Activated CD8-positive, alpha-beta T cell treated with anti-CD3 and anti-CD28 coated beads for 36 hours (primary cell): ENCODE results near the gene ROBO3. TPM values are rescaled to one million over a fixed set of nuclear protein-coding genes. Genes with fewer than 3 reads are reported as not detected.

ENCODE experiments used
- ATAC-seq: fragments of 200-7000 bp; cut with Tn5 transposase; one replicate; pipeline ENCODE4 v1.10.0; 2021; ENCODE audit warnings: mild to moderate bottlenecking, moderate library complexity
- CTCF ChIA-PET: fragments of 350-600 bp; sonication (Branson Sonifier 250); formaldehyde crosslinking; loops from one replicate; lab custom pipeline; 2021; ENCODE audit warnings: antibody characterized with exemption; lab: Charles Lee
- POLR2A ChIA-PET: fragments of 350-600 bp; sonication (Branson Sonifier 250); formaldehyde crosslinking; loops from one replicate; lab custom pipeline; 2021; ENCODE audit warnings: antibody characterized with exemption; lab: Charles Lee
- DNase-seq: peaks from one replicate; pipeline ENCODE4 v3.0.0-alpha.2; 2020
- H3K27ac Mint-ChIP-seq: one replicate; pipeline ENCODE4 v1.8.0; 2021; ENCODE audit warnings: mild to moderate bottlenecking, mixed read lengths
- H3K27me3 Mint-ChIP-seq: one replicate; pipeline ENCODE4 v1.8.0; 2021; ENCODE audit warnings: mixed read lengths
- H3K36me3 Mint-ChIP-seq: one replicate; pipeline ENCODE4 v1.8.0; 2021; ENCODE audit warnings: low read depth, mixed read lengths
- H3K4me1 Mint-ChIP-seq: one replicate; pipeline ENCODE4 v1.8.0; 2021; ENCODE audit warnings: low read depth, mixed read lengths
- H3K4me3 Mint-ChIP-seq: one replicate; pipeline ENCODE4 v1.8.0; 2021; ENCODE audit warnings: mild to moderate bottlenecking, moderate library complexity, mixed read lengths
- H3K9me3 Mint-ChIP-seq: one replicate; pipeline ENCODE4 v1.8.0; 2021; ENCODE audit warnings: mixed read lengths
- intact Hi-C: fragments of 100-400 bp; cut with micrococcal nuclease; formaldehyde crosslinking; loops from one replicate; pipeline ENCODE4 v1.10.0; 2022
- total RNA-seq, 2 experiments: library from RNA; stranded (reverse); gene quantifications; one replicate each; pipeline ENCODE4 v1.2.3, GENCODE V29; 2021
- TF ChIP-seq, protein P1 (sequence below): fragments of 200-600 bp; IDR thresholded peaks from one replicate; pipeline ENCODE4 v1.8.0; 2022; ENCODE audit warnings: antibody characterized with exemption, mild to moderate bottlenecking

The ROBO3 gene
- total RNA-seq, 2 experiments from 2014 or later = 17.6 to 18.4 TPM

- CTCF ChIA-PET = no interaction called here
- Mint-ChIP-seq H3K4me3 (no peak overlapping the region), H3K36me3 (no peaks in the 10 kb centered on the region), H3K27ac (no peak overlapping the region), H3K9me3 (no peaks in the 10 kb centered on the region), H3K4me1 (peaks cover 2% of the 10 kb centered on the region), H3K27me3 (peaks cover 4% of the 10 kb centered on the region)
- DNase-seq (no peak), ATAC-seq (no peak)
- POLR2A ChIA-PET = interaction anchor here (1.0 kb wide), 1 partner anchor 16 kb away, joined by 3 read pairs; no protein-coding TSS in a partner anchor
- intact Hi-C loops = no loop called here
- TF ChIP-seq, protein P1, sequence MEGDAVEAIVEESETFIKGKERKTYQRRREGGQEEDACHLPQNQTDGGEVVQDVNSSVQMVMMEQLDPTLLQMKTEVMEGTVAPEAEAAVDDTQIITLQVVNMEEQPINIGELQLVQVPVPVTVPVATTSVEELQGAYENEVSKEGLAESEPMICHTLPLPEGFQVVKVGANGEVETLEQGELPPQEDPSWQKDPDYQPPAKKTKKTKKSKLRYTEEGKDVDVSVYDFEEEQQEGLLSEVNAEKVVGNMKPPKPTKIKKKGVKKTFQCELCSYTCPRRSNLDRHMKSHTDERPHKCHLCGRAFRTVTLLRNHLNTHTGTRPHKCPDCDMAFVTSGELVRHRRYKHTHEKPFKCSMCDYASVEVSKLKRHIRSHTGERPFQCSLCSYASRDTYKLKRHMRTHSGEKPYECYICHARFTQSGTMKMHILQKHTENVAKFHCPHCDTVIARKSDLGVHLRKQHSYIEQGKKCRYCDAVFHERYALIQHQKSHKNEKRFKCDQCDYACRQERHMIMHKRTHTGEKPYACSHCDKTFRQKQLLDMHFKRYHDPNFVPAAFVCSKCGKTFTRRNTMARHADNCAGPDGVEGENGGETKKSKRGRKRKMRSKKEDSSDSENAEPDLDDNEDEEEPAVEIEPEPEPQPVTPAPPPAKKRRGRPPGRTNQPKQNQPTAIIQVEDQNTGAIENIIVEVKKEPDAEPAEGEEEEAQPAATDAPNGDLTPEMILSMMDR = no peak
Measured at GRCh38 chr11:124895471-124895971, 30.3 kb downstream of the ROBO3 start.

DNA sequence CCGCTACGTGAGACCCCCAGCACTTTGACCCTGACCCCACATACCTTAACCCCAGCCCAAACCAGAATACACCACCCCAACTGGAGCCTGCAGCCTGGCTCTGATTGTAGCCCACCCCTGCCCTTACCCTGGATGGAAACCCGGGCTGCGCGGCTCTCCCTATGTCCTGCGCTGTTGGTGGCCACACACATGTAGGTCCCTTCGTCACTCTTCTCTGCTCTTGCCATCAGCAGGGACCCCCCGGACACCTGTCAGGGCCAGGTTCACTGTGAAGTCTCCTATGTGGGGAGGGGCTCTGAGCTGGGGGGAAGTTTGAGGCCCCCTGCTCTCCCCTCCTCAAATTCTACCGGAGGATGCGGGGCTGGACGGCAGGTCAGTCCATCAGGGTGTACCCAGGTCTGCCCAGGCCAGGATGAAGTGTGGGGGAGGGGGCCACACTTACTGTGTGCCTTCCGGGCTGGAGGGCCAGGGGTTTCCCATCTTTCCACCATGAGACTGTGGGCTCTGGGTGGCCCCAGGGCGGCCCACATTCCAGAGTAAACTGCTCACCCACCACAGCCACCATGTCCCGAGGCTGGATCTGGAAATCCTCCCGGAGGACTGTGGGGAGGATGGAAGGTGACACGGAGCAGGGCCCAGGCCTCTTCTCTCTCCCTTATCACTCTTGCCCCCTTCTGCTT, 31.0 kb downstream of the ROBO3 start:
- H3K4me3 Mint-ChIP-seq = no peak overlapping the region
- no peaks in the 10 kb centered on the region for H3K9me3 Mint-ChIP-seq
- no peak overlapping the region for H3K27ac Mint-ChIP-seq
- H3K27me3 Mint-ChIP-seq = peaks cover 4% of the 10 kb centered on the region
- no peak for ATAC-seq
- POLR2A ChIA-PET = interaction anchor here (1.0 kb wide), 1 partner anchor 15 kb away, joined by 3 read pairs; no protein-coding TSS in a partner anchor
- no peaks in the 10 kb centered on the region for H3K36me3 Mint-ChIP-seq
- DNase-seq = no peak
- H3K4me1 Mint-ChIP-seq = peaks cover 2% of the 10 kb centered on the region
- CTCF ChIA-PET = no interaction called here
- intact Hi-C loops = no loop called here
- TF ChIP-seq, protein P1 = no peak

DNA sequence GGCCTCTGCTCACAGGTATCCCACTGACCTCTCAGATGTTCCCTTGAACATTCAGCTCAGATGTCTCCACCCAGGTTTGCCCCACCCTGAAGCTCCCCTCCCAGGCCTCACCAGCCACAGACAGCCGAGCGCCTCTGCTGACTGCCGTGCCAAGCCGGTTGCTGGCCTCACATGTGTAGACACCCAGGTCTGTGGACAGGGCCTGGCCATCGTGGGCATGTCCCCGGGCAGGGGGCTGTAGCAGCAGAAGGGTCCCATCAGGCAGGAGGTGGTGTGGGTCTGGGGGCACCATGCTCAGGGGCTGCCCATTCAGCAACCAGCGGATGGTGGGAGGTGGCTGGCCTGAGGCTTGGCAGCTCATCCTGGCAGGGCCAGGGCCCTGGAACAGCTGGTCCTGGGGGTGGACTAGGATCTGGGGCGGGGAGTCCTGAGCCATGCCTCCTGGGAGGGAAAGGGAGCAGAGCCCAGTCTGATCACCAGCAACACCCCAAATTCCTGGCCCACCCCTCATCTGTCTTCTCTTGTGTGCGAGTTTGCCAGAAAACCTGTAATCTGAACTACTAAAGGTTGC, 31.7 kb downstream of the ROBO3 start:
- ChIA-PET CTCF (no interaction called here), POLR2A (no interaction called here)
- Mint-ChIP-seq H3K4me3 (no peak overlapping the region), H3K4me1 (peaks cover 2% of the 10 kb centered on the region), H3K36me3 (no peaks in the 10 kb centered on the region), H3K9me3 (no peaks in the 10 kb centered on the region), H3K27me3 (peaks cover 8% of the 10 kb centered on the region), H3K27ac (no peak overlapping the region)
- ATAC-seq (no peak), DNase-seq (no peak)
- TF ChIP-seq, protein P1 = no peak
- intact Hi-C loops = no loop called here

- H3K27ac Mint-ChIP-seq = no peak within 1 kb of the TSS
- H3K4me3 Mint-ChIP-seq = no peak within 1 kb of the TSS
- H3K27me3 Mint-ChIP-seq = peaks cover 8% of the 10 kb centered on the region
- TF ChIP-seq, protein P1 = no peak
- no peak for ATAC-seq
- no peaks in the 10 kb centered on the region for H3K36me3 Mint-ChIP-seq
- ChIA-PET CTCF (interaction anchor here (0.9 to 1.1 kb wide), 2 partner anchors 21 to 61 kb away, joined by 3 read pairs; partner anchors contain the start of gene HEPN1), POLR2A (no interaction called here)
- H3K4me1 Mint-ChIP-seq = peaks cover 2% of the 10 kb centered on the region
- DNase-seq = no peak
- no peaks in the 10 kb centered on the region for H3K9me3 Mint-ChIP-seq
- intact Hi-C loops = no loop called here
Measured at GRCh38 chr11:124897674-124898262, 32.5 kb downstream of the ROBO3 start, which contains the start of gene ROBO4. ROBO4 (minus strand) TSS chr11:124897865; CDS start chr11:124897795, 70 bp downstream.
